Adipocyte (in vitro differentiated cells): Measurements from ENCODE around the gene ARHGAP12.

Experiments used
- DNase-seq: peaks from one replicate; pipeline ENCODE4 v3.0.0-alpha.2; 2015; ENCODE audit warnings: low read depth
- H3K27me3 ChIP-seq: replicated peaks from 2 replicates; pipeline ENCODE4 v1.7.0; 2013; ENCODE audit warnings: mild to moderate bottlenecking, low read length, moderate library complexity; ENCODE audit not compliant: control insufficient read depth, insufficient read depth
- H3K36me3 ChIP-seq: 2 replicates; pipeline ENCODE4 v1.7.0; 2013; ENCODE audit warnings: low read length, mild to moderate bottlenecking, moderate library complexity; ENCODE audit not compliant: control insufficient read depth, insufficient read depth, severe bottlenecking
- H3K4me1 ChIP-seq: 2 replicates; pipeline ENCODE4 v1.7.0; 2013; ENCODE audit warnings: mild to moderate bottlenecking, low read length, moderate library complexity; ENCODE audit not compliant: control insufficient read depth, insufficient read depth
- H3K4me3 ChIP-seq: 2 replicates; pipeline ENCODE4 v1.7.0; 2013; ENCODE audit warnings: mild to moderate bottlenecking, low read length, moderate library complexity
- H3K9ac ChIP-seq: 2 replicates; pipeline ENCODE4 v1.7.0; 2013; ENCODE audit warnings: mild to moderate bottlenecking, low read length, moderate library complexity
- H3K9me3 ChIP-seq: 2 replicates; pipeline ENCODE4 v1.7.0; 2013; ENCODE audit warnings: mild to moderate bottlenecking, low read length, moderate library complexity; ENCODE audit not compliant: control insufficient read depth

ARHGAP12 gene

GRCh38 chr10:31871266-31872065 lies 57.2 kb downstream of the ARHGAP12 start:
- H3K9ac ChIP-seq: no peak overlapping the region
- no peaks in the 10 kb centered on the region for H3K9me3 ChIP-seq
- no peak overlapping the region for H3K4me3 ChIP-seq
- H3K27me3 ChIP-seq: no peaks in the 10 kb centered on the region
- DNase-seq: no peak
- no peaks in the 10 kb centered on the region for H3K36me3 ChIP-seq
- peaks cover 15% of the 10 kb centered on the region for H3K4me1 ChIP-seq

- Histone ChIP-seq H3K4me1 (peaks cover 21% of the 10 kb centered on the region), H3K36me3 (no peaks in the 10 kb centered on the region), H3K4me3 (no peak overlapping the region), H3K27me3 (no peaks in the 10 kb centered on the region), H3K9me3 (no peaks in the 10 kb centered on the region), H3K9ac (no peak overlapping the region)
- peak; percentile 60 for DNase-seq
These were observed 61.0 kb downstream of the ARHGAP12 start for GRCh38 chr10:31867646-31868045.

DNA sequence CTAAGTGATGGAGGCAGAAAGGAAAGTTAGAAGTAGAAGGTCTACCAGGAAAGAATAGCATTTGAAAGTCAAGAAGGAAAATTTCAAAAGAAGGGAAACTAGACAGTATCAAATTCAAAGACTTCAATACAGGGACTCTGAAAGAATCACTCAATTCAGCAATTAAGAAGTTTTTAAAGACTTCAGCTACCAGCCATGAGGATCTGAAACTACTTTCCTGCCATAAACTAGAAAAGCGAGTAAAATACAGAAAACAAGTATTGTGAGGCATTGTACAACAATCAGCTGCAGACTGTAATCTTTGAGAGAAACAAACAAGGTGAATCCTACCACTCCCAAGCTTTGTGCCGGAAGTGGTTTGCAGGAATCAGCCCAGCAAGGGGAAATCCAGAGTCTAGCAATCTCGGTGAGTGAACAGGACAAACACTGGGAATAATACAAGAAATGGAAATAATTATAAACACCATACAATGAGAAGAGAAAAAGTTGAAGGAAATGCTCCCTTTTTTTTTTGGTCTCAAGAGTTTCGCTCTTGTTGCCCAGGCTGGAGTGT lies 62.4 kb downstream of the ARHGAP12 start:
- H3K4me1 ChIP-seq: peaks cover 25% of the 10 kb centered on the region
- H3K36me3 ChIP-seq: no peaks in the 10 kb centered on the region
- no peaks in the 10 kb centered on the region for H3K9me3 ChIP-seq
- H3K9ac ChIP-seq: no peak overlapping the region
- H3K27me3 ChIP-seq: no peaks in the 10 kb centered on the region
- DNase-seq: no peak
- no peak overlapping the region for H3K4me3 ChIP-seq

- peaks cover 5% of the 10 kb centered on the region for H3K36me3 ChIP-seq
- H3K9ac ChIP-seq: peak overlapping the region; percentile 21
- H3K27me3 ChIP-seq: no peaks in the 10 kb centered on the region
- no peaks in the 10 kb centered on the region for H3K9me3 ChIP-seq
- peak overlapping the region; percentile 62 for H3K4me3 ChIP-seq
- peaks cover 25% of the 10 kb centered on the region for H3K4me1 ChIP-seq
- peak; percentile 41 for DNase-seq
These were observed 63.7 kb downstream of the ARHGAP12 start for GRCh38 chr10:31864834-31865518.

DNA sequence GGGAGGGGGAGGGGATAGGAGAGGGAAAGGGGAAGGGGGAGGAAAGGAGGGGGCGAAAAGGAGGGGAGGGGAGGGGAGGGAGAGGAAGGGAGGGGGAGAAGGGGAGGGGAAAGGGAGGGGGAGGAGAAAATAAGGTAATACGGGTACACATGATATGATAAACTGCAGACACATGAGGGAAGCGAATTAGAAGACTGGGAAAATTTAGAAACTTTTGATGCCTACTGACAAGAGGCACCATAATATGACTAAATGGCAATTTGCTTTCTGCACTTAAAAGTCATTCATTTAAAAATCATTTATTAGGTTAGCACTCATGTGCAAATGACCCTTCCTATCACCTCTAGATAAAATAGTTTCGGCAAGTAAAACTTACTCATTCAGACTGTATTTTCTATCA lies 73.6 kb downstream of the ARHGAP12 start:
- no peaks in the 10 kb centered on the region for H3K9me3 ChIP-seq
- DNase-seq: no peak
- no peak overlapping the region for H3K9ac ChIP-seq
- H3K4me3 ChIP-seq: no peak overlapping the region
- peaks cover 14% of the 10 kb centered on the region for H3K36me3 ChIP-seq
- H3K4me1 ChIP-seq: no peaks in the 10 kb centered on the region
- no peaks in the 10 kb centered on the region for H3K27me3 ChIP-seq

GRCh38 chr10:31853629-31854028 lies 75.0 kb downstream of the ARHGAP12 start:
- Histone ChIP-seq H3K36me3 (peaks cover 13% of the 10 kb centered on the region), H3K27me3 (no peaks in the 10 kb centered on the region)

GRCh38 chr10:31851216-31851615 lies 77.4 kb downstream of the ARHGAP12 start:
- Histone ChIP-seq H3K27me3 (no peaks in the 10 kb centered on the region), H3K4me3 (no peak overlapping the region), H3K36me3 (peaks cover 14% of the 10 kb centered on the region), H3K9me3 (no peaks in the 10 kb centered on the region), H3K4me1 (no peaks in the 10 kb centered on the region), H3K9ac (no peak overlapping the region)
- no peak for DNase-seq

More at GRCh38 chr10:31853629-31854028, 75.0 kb downstream of the ARHGAP12 start:
- no peak overlapping the region for H3K4me3 ChIP-seq
- no peak for DNase-seq
- no peaks in the 10 kb centered on the region for H3K4me1 ChIP-seq
- H3K9me3 ChIP-seq: no peaks in the 10 kb centered on the region
- no peak overlapping the region for H3K9ac ChIP-seq

GRCh38 chr10:31847515-31847914 lies 81.1 kb downstream of the ARHGAP12 start:
- Histone ChIP-seq H3K9me3 (no peaks in the 10 kb centered on the region), H3K36me3 (peaks cover 23% of the 10 kb centered on the region), H3K9ac (no peak overlapping the region), H3K4me3 (no peak overlapping the region), H3K27me3 (no peaks in the 10 kb centered on the region), H3K4me1 (no peaks in the 10 kb centered on the region)
- DNase-seq: no peak

DNA sequence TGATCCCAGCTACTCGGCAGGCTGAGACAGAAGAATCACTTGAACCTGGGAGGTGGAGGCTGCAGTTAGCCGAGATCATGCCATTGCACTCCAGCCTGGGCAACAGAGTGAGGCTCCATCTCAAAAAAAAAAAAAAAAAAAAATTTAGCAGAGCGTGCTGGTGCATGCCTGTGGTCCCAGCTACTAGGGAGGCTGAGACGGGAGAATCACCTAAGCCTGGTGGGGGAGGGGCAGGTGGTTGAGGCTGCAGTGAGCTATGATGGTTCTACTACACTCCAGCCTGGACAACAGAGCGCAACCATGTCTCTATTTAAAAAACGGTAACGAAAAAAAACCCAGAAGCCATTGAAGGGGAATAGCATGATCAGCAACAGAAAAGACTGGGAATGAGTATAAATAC lies 89.9 kb downstream of the ARHGAP12 start:
- peaks cover 5% of the 10 kb centered on the region for H3K4me1 ChIP-seq
- no peak for DNase-seq
- H3K9me3 ChIP-seq: no peaks in the 10 kb centered on the region
- H3K4me3 ChIP-seq: no peak overlapping the region
- peaks cover 12% of the 10 kb centered on the region for H3K36me3 ChIP-seq
- H3K27me3 ChIP-seq: no peaks in the 10 kb centered on the region
- H3K9ac ChIP-seq: no peak overlapping the region

DNA sequence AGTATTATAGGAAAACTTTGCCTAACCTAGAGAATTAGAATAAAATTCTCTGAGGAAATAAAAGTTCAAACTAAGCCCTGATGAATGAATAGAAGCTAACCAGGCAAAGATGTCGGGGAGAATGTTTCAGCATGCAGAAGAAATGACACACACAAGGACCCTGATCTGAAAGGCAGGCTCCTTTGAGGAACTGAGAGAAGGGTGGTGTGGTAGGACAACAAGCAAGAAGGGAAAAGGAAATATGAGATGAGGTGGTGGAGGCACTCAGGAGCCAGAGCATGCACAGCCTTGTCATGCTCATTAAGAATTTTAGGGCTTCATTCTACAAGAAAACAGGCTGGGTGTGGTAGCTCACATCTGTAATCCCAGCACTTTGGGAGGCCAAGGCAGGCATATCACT lies 90.6 kb downstream of the ARHGAP12 start:
- Histone ChIP-seq H3K9ac (no peak overlapping the region), H3K36me3 (peaks cover 9% of the 10 kb centered on the region), H3K4me3 (no peak overlapping the region), H3K27me3 (no peaks in the 10 kb centered on the region), H3K4me1 (peaks cover 5% of the 10 kb centered on the region), H3K9me3 (no peaks in the 10 kb centered on the region)
- DNase-seq: no peak

- no peaks in the 10 kb centered on the region for H3K27me3 ChIP-seq
- peak; percentile 53 for DNase-seq
These were observed 91.8 kb downstream of the ARHGAP12 start for GRCh38 chr10:31836569-31837406.

More at GRCh38 chr10:31836569-31837406, 91.8 kb downstream of the ARHGAP12 start:
- Histone ChIP-seq H3K36me3 (peaks cover 3% of the 10 kb centered on the region), H3K4me1 (peaks cover 5% of the 10 kb centered on the region), H3K9me3 (no peaks in the 10 kb centered on the region), H3K4me3 (no peak overlapping the region), H3K9ac (no peak overlapping the region)
